ENCODE measurements around the gene TRIM10. TPM values are rescaled to one million over a fixed set of nuclear protein-coding genes. Genes with fewer than 3 reads are reported as not detected.

Gene TRIM10
- total and polyA plus RNA-seq, 2 experiments from 2014 or later = 0.31 TPM; not detected in 1

- H3K4me1 Mint-ChIP-seq = no peaks in the 10 kb centered on the region
- H3K9me3 Mint-ChIP-seq = no peaks in the 10 kb centered on the region
- H3K4me1 ChIP-seq (ENCODE audit: insufficient read depth) = no peaks in the 10 kb centered on the region
- no peak overlapping the region for H3K4me3 ChIP-seq
- no peaks in the 10 kb centered on the region for H3F3A ChIP-seq (replicated peaks; ENCODE audit: low read depth)
- no peaks in the 10 kb centered on the region for H3K36me3 ChIP-seq (ENCODE audit: insufficient read depth)
- DNase-seq (ENCODE audit: low spot score) (no peak), ATAC-seq (no peak)
- no peak overlapping the region for H3K27ac ChIP-seq (ENCODE audit: low read depth)
- no peaks in the 10 kb centered on the region for H4K20me1 ChIP-seq (replicated peaks; ENCODE audit: insufficient read depth)
- 0 out of 2 replicates have a peak, but pooled peaks cover 11% of the 10 kb centered on the region for H3K27me3 ChIP-seq (ENCODE audit: insufficient read depth)
- H3K27me3 Mint-ChIP-seq (ENCODE audit: insufficient read depth, low read depth, poor library complexity) = peaks cover 4% of the 10 kb centered on the region
- no peak overlapping the region for H3K27ac Mint-ChIP-seq
- H3K4me3 Mint-ChIP-seq = no peak overlapping the region
- no peaks in the 10 kb centered on the region for H3K9me2 ChIP-seq (ENCODE audit: insufficient read depth)
- H3K4me2 ChIP-seq = no peak overlapping the region
- H2AFZ ChIP-seq = no peak overlapping the region
- TF ChIP-seq ETS1 (IDR thresholded peaks at IDR 0.05) (no peak), EZH2 (IDR thresholded peaks at IDR 0.05; ENCODE audit: low read depth, unreplicated experiment) (no peak), CTCF (conservative IDR thresholded peaks at IDR 0.05; ENCODE audit: low read depth in 2 of 2) (no peak), CREB1 (CRISPR knock-in tag; IDR thresholded peaks at IDR 0.05; ENCODE audit: low read depth) (no peak)
- no peaks in the 10 kb centered on the region for H3K36me3 Mint-ChIP-seq (ENCODE audit: low read depth)
- no peaks in the 10 kb centered on the region for H3K79me2 ChIP-seq (replicated peaks; ENCODE audit: insufficient read depth)
Observed at GRCh38 chr6:30152910-30153610, 8.0 kb downstream of the TRIM10 start.

GRCh38 chr6:30152016-30152673 lies 8.9 kb downstream of the TRIM10 start:
- Mint-ChIP-seq H3K27ac (no peak overlapping the region), H3K4me1 (no peaks in the 10 kb centered on the region), H3K36me3 (ENCODE audit: low read depth) (no peaks in the 10 kb centered on the region), H3K27me3 (ENCODE audit: insufficient read depth, low read depth, poor library complexity) (peaks cover 4% of the 10 kb centered on the region), H3K4me3 (no peak overlapping the region), H3K9me3 (no peaks in the 10 kb centered on the region)
- Histone ChIP-seq H3K27ac (ENCODE audit: low read depth) (no peak overlapping the region), H3K4me2 (no peak overlapping the region), H3K9me2 (ENCODE audit: insufficient read depth) (no peaks in the 10 kb centered on the region), H3K79me2 (replicated peaks; ENCODE audit: insufficient read depth) (no peaks in the 10 kb centered on the region), H3K27me3 (ENCODE audit: insufficient read depth) (0 out of 2 replicates have a peak, but pooled peaks cover 11% of the 10 kb centered on the region), H3F3A (replicated peaks; ENCODE audit: low read depth) (no peaks in the 10 kb centered on the region), H4K20me1 (replicated peaks; ENCODE audit: insufficient read depth) (no peaks in the 10 kb centered on the region), H3K36me3 (ENCODE audit: insufficient read depth) (no peaks in the 10 kb centered on the region), H2AFZ (no peak overlapping the region), H3K4me1 (ENCODE audit: insufficient read depth) (no peaks in the 10 kb centered on the region), H3K4me3 (no peak overlapping the region)
- no peak for DNase-seq (ENCODE audit: low spot score)
- no peak for ATAC-seq
- no peak for TF ChIP-seq ZNF331 (CRISPR knock-in tag; IDR thresholded peaks at IDR 0.05; ENCODE audit: low read depth)
- no peak for TF ChIP-seq POLR2AphosphoS5 (IDR thresholded peaks at IDR 0.05; ENCODE audit: low read depth)
- TF ChIP-seq NANOG (IDR thresholded peaks at IDR 0.05; ENCODE audit: borderline replicate concordance) = no peak
- no peak for TF ChIP-seq ETS1 (IDR thresholded peaks at IDR 0.05)
- TF ChIP-seq JUNB (IDR thresholded peaks at IDR 0.05; ENCODE audit: unreplicated experiment) = no peak
- TF ChIP-seq ZNF114 (CRISPR knock-in tag; IDR thresholded peaks at IDR 0.05) = no peak
- no peak for TF ChIP-seq ZNF462 (CRISPR knock-in tag; IDR thresholded peaks at IDR 0.05)

Measured in GM23338 (cell line).